Measurements from ENCODE around the gene EYS. TPM values are rescaled to one million over a fixed set of nuclear protein-coding genes. Genes with fewer than 3 reads are reported as not detected.

Gene EYS
- total and polyA plus RNA-seq, 2 experiments from 2014 or later: under 0.01 to 0.15 TPM

- Histone ChIP-seq H3K27me3 (no peaks in the 10 kb centered on the region), H3K9me3 (ENCODE audit: low read depth) (no peaks in the 10 kb centered on the region), H3K27ac (no peak overlapping the region), H3K36me3 (no peaks in the 10 kb centered on the region), H3K4me1 (ENCODE audit: low read depth) (peaks cover 11% of the 10 kb centered on the region), H3K4me3 (no peak overlapping the region)
- no peak for TF ChIP-seq CTCF (IDR thresholded peaks at IDR 0.05; ENCODE audit: low read depth, low read length)
- no peak for DNase-seq (ENCODE audit: low read depth in 1 of 2, low spot score in 1 of 2)
Observed at GRCh38 chr6:63745784-63746183, 1961.2 kb downstream of the EYS start.

- no peak overlapping the region for H3K4me3 ChIP-seq
- peaks cover 11% of the 10 kb centered on the region for H3K4me1 ChIP-seq (ENCODE audit: low read depth)
- TF ChIP-seq CTCF (IDR thresholded peaks at IDR 0.05; ENCODE audit: low read depth, low read length): no peak
- H3K27ac ChIP-seq: no peak overlapping the region
- no peaks in the 10 kb centered on the region for H3K27me3 ChIP-seq
- DNase-seq (ENCODE audit: low read depth in 1 of 2, low spot score in 1 of 2): no peak
- no peaks in the 10 kb centered on the region for H3K36me3 ChIP-seq
- H3K9me3 ChIP-seq (ENCODE audit: low read depth): no peaks in the 10 kb centered on the region
Observed at GRCh38 chr6:63744810-63745209, 1962.2 kb downstream of the EYS start.

GRCh38 chr6:63743691-63744090 is 1963.3 kb downstream of the EYS start:
- Histone ChIP-seq H3K27ac (no peak overlapping the region), H3K9me3 (ENCODE audit: low read depth) (no peaks in the 10 kb centered on the region), H3K27me3 (no peaks in the 10 kb centered on the region), H3K4me3 (no peak overlapping the region), H3K4me1 (ENCODE audit: low read depth) (peaks cover 11% of the 10 kb centered on the region), H3K36me3 (no peaks in the 10 kb centered on the region)
- DNase-seq (ENCODE audit: low read depth in 1 of 2, low spot score in 1 of 2): no peak
- TF ChIP-seq CTCF (IDR thresholded peaks at IDR 0.05; ENCODE audit: low read depth, low read length): no peak

GRCh38 chr6:63742060-63742459 is 1965.0 kb downstream of the EYS start:
- Histone ChIP-seq H3K4me3 (no peak overlapping the region), H3K27me3 (no peaks in the 10 kb centered on the region), H3K9me3 (ENCODE audit: low read depth) (no peaks in the 10 kb centered on the region), H3K27ac (no peak overlapping the region), H3K36me3 (no peaks in the 10 kb centered on the region), H3K4me1 (ENCODE audit: low read depth) (peaks cover 11% of the 10 kb centered on the region)
- no peak for DNase-seq (ENCODE audit: low read depth in 1 of 2, low spot score in 1 of 2)
- no peak for TF ChIP-seq CTCF (IDR thresholded peaks at IDR 0.05; ENCODE audit: low read depth, low read length)

GRCh38 chr6:63740709-63741108 is 1966.3 kb downstream of the EYS start:
- H3K9me3 ChIP-seq (ENCODE audit: low read depth): no peaks in the 10 kb centered on the region
- no peaks in the 10 kb centered on the region for H3K36me3 ChIP-seq
- no peak for TF ChIP-seq CTCF (IDR thresholded peaks at IDR 0.05; ENCODE audit: low read depth, low read length)
- H3K27me3 ChIP-seq: no peaks in the 10 kb centered on the region
- H3K4me3 ChIP-seq: no peak overlapping the region
- H3K4me1 ChIP-seq (ENCODE audit: low read depth): peaks cover 11% of the 10 kb centered on the region
- H3K27ac ChIP-seq: no peak overlapping the region
- DNase-seq (ENCODE audit: low read depth in 1 of 2, low spot score in 1 of 2): peak in 1 of 2 donors; percentile 79

Data from cardiac muscle cell (in vitro differentiated cells and primary cell).